ENCODE data around the gene CARD9. TPM values are rescaled to one million over a fixed set of nuclear protein-coding genes. Genes with fewer than 3 reads are reported as not detected.

The CARD9 gene
- total RNA-seq, 1 donor from 2014 or later, result 15.0 TPM

DNA sequence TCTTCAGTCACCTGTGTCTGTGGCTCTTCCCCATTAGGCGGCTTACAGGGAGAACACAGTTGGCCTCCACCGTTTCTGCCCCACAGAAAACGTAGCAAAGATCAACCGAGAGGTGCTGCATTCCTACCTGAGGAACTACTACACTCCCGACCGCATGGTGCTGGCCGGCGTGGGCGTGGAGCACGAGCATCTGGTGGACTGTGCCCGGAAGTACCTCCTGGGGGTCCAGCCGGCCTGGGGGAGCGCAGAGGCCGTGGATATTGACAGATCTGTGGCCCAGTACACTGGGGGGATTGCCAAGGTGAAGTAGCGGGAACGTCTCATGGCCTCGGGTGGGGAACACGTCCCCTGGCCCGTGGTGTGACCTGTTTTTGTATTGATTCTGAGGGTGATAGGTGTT lies 43.4 kb upstream of the CARD9 start:
- Histone ChIP-seq H3K27ac (no peak overlapping the region), H3K4me3 (no peak overlapping the region), H3K9me3 (no peaks in the 10 kb centered on the region), H3K36me3 (peaks cover 100% of the 10 kb centered on the region), H3K27me3 (ENCODE audit: low read depth) (no peaks in the 10 kb centered on the region), H3K4me1 (peaks cover 1% of the 10 kb centered on the region)
- intact Hi-C loops (cut with DNase I), result no loop called here
- no peak for ATAC-seq
- TF ChIP-seq, protein P1, sequence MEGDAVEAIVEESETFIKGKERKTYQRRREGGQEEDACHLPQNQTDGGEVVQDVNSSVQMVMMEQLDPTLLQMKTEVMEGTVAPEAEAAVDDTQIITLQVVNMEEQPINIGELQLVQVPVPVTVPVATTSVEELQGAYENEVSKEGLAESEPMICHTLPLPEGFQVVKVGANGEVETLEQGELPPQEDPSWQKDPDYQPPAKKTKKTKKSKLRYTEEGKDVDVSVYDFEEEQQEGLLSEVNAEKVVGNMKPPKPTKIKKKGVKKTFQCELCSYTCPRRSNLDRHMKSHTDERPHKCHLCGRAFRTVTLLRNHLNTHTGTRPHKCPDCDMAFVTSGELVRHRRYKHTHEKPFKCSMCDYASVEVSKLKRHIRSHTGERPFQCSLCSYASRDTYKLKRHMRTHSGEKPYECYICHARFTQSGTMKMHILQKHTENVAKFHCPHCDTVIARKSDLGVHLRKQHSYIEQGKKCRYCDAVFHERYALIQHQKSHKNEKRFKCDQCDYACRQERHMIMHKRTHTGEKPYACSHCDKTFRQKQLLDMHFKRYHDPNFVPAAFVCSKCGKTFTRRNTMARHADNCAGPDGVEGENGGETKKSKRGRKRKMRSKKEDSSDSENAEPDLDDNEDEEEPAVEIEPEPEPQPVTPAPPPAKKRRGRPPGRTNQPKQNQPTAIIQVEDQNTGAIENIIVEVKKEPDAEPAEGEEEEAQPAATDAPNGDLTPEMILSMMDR (IDR thresholded peaks at IDR 0.05), result no peak
- DNase-seq, result no peak

DNA sequence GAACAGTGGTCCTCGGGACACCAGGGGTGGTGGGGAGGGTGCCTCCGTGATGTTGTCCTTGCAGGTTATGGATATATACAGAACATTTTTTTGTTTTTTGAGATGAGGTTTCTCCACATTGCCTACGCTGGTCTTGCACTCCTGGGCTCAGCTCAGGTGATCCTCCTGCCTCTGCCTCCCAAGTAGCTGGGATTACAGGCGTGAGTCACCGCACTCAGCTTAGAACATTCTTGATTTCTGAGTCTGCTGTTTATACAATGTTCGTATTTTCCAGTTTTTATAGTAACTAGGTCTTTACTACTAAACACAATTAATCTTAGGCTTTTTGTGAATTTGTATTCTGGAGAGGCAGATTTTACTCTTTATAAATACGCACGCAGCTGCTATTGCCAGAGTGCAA lies 43.0 kb upstream of the CARD9 start:
- peaks cover 96% of the 10 kb centered on the region for H3K36me3 ChIP-seq
- ATAC-seq (no peak), DNase-seq (no peak)
- no peaks in the 10 kb centered on the region for H3K9me3 ChIP-seq
- no peaks in the 10 kb centered on the region for H3K27me3 ChIP-seq (ENCODE audit: low read depth)
- H3K27ac ChIP-seq, result no peak overlapping the region
- intact Hi-C loops (cut with DNase I), result no loop called here
- no peak overlapping the region for H3K4me3 ChIP-seq
- TF ChIP-seq, protein P1 (IDR thresholded peaks at IDR 0.05), result no peak
- H3K4me1 ChIP-seq, result peaks cover 6% of the 10 kb centered on the region

DNA sequence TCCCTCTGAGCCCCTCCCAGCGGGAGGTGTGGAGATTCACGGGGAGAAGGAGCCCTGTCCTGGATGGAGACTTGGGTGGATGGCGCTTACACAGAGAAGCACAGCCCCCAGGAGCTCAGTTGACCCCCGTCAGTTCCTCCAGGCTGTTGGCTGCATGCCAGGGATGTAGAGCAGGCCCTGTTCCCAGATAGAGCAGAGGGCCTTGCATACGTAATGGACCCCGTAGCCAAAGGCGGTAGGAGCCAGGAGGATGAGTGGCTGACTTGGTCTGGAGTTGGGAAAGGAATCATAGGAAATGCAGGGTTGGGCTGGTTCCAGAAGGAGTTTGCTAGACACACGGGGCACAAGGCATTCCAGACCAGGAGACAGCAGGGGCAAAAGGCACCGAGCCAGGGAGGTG lies 39.5 kb upstream of the CARD9 start:
- Histone ChIP-seq H3K9me3 (no peaks in the 10 kb centered on the region), H3K27me3 (ENCODE audit: low read depth) (no peaks in the 10 kb centered on the region), H3K4me3 (no peak overlapping the region), H3K4me1 (peaks cover 28% of the 10 kb centered on the region), H3K27ac (no peak overlapping the region), H3K36me3 (peaks cover 62% of the 10 kb centered on the region)
- intact Hi-C loops (cut with DNase I), result no loop called here
- DNase-seq (no peak), ATAC-seq (no peak)
- TF ChIP-seq, protein P1 (IDR thresholded peaks at IDR 0.05), result no peak

DNA sequence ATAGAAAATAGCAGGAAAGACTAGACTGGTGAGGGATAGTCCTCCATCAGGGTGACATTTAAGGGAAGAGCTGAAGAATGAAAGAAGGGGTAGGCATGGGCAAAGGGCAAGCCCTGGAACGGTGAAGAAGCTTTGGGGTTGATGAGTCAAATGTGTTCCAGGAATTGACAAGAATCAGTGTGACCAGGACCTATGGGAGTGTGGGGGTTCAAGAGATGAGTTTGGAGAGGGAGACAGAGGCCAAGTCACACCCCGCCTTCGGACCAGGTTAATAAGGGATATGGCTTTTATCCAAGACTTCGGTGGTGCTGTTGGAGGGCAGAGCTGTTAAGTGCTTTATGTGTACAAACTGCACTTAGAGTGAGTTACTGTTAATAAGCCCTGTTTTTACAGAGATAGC lies 37.9 kb upstream of the CARD9 start:
- intact Hi-C loops (cut with DNase I), result no loop called here
- TF ChIP-seq, protein P1 (IDR thresholded peaks at IDR 0.05), result no peak
- no peak for DNase-seq
- ATAC-seq, result no peak
- H3K27ac ChIP-seq, result peak overlapping the region; percentile 94
- H3K4me3 ChIP-seq, result peak overlapping the region; percentile 99
- peaks cover 61% of the 10 kb centered on the region for H3K36me3 ChIP-seq
- H3K27me3 ChIP-seq (ENCODE audit: low read depth), result no peaks in the 10 kb centered on the region
- H3K4me1 ChIP-seq, result peaks cover 28% of the 10 kb centered on the region
- H3K9me3 ChIP-seq, result no peaks in the 10 kb centered on the region

DNA sequence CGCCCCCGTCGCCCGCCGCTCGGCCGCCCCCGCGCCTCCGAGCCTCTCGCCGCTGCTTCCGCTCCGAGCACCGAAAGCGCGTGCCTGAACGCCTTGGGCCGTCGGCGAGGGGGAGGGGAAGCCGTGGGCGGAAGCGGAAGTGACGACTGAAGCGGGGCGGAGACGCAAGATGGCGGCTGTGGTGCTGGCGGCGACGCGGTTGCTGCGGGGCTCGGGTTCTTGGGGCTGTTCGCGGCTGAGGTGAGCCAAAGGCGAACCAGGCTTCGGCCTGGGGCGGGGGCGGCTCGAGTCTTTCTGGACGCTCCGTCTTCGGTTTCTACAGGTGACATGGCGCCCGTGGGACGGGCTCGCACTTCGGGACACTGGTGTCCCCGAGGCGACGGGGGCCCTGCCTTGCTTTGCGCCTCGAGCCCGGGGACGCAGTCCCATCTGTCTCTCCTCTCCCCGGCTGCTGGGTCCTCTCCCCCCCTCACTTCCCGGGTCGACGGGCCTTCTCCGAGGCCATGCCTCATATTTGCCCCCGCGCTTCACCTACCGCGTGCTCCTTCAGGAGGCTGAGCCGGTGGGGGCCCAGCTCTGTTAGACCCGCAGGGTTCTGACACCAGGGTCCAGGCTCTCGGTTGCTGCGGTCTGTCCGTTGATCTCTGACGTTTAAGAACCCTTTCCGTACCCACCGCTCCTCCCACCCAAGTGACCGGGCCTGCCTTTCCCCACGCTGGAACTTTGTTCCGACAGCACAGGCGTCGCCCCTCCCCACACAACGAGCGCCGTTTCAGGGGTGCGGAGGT lies 37.2 kb upstream of the CARD9 start, which contains the start of the genes ENTR1 and PMPCA:
Gene ENTR1, minus strand, starts transcription at position 115 of the 788 bp plus-strand sequence. CDS start 217 bp downstream, outside the sequence.
Gene PMPCA, plus strand, starts transcription at position 159 of the 788 bp plus-strand sequence. Its CDS starts 11 bp downstream, at position 170.
- H3K27me3 ChIP-seq (ENCODE audit: low read depth), result no peaks in the 10 kb centered on the region
- H3K27ac ChIP-seq, result peak within 1 kb of the TSS; percentile 94
- peak within 1 kb of the TSS; percentile 99 for H3K4me3 ChIP-seq
- ATAC-seq (peak; percentile 91 to 96), DNase-seq (peak; percentile 95)
- H3K36me3 ChIP-seq, result peaks cover 61% of the 10 kb centered on the region
- no peaks in the 10 kb centered on the region for H3K9me3 ChIP-seq
- intact Hi-C loops (cut with DNase I), result no loop called here
- TF ChIP-seq, protein P1 (IDR thresholded peaks at IDR 0.05), result no peak
- peaks cover 28% of the 10 kb centered on the region for H3K4me1 ChIP-seq
